HCT116 (cell line): Measurements from ENCODE around the gene LMO2.

Experiments used
- CEBPB ChIP-seq: IDR thresholded peaks from 2 replicates; pipeline ENCODE4 v1.6.1; 2012; ENCODE audit warnings: low read depth
- POLR2A ChIP-seq: IDR thresholded peaks from 2 replicates; pipeline ENCODE4 v1.7.0; 2011; ENCODE audit warnings: borderline replicate concordance; ENCODE audit not compliant: insufficient read depth, insufficient read length; ENCODE audit errors: extremely low read depth
- POLR2AphosphoS5 ChIP-seq: IDR thresholded peaks from 2 replicates; pipeline ENCODE4 v1.6.1; 2011; ENCODE audit warnings: mild to moderate bottlenecking, low read depth, low read length, moderate library complexity
- RAD21 ChIP-seq: IDR thresholded peaks from 2 replicates; pipeline ENCODE4 v1.6.1; 2012; ENCODE audit warnings: low read depth, mild to moderate bottlenecking
- TCF7L2 ChIP-seq: IDR thresholded peaks from 2 replicates; pipeline ENCODE4 v1.7.0; 2011; ENCODE audit warnings: borderline replicate concordance, inconsistent platforms; ENCODE audit not compliant: insufficient read depth, insufficient read length; ENCODE audit errors: extremely low read depth
- YY1 ChIP-seq: IDR thresholded peaks from 2 replicates; pipeline ENCODE4 v1.6.1; 2011; ENCODE audit warnings: low read length, low read depth, moderate library complexity, mild to moderate bottlenecking; ENCODE audit not compliant: insufficient replicate concordance; ENCODE audit errors: extremely low read depth
- TF ChIP-seq, protein P1 (sequence below), 3 experiments: fragments of 200-600 bp in 1 of 3; sonication (generic) in 1 of 3; IDR thresholded peaks in 2 of 3; conservative IDR thresholded peaks in 1 of 3; 2 replicates each; pipeline ENCODE4 v1.5.1; 2012 to 2017; ENCODE audit warnings: low read depth in 2 of 3, low read length in 2 of 3, antibody characterized with exemption in 1 of 3, borderline replicate concordance in 1 of 3, control low read depth in 1 of 3, mild to moderate bottlenecking in 1 of 3, mixed read lengths in 1 of 3, mixed run types in 1 of 3, moderate library complexity in 1 of 3; ENCODE audit not compliant: insufficient read depth in 1 of 3
- TF ChIP-seq, protein P2 (sequence below): IDR thresholded peaks from 2 replicates; pipeline ENCODE4 v1.6.1; 2012

- TF ChIP-seq, protein P1, sequence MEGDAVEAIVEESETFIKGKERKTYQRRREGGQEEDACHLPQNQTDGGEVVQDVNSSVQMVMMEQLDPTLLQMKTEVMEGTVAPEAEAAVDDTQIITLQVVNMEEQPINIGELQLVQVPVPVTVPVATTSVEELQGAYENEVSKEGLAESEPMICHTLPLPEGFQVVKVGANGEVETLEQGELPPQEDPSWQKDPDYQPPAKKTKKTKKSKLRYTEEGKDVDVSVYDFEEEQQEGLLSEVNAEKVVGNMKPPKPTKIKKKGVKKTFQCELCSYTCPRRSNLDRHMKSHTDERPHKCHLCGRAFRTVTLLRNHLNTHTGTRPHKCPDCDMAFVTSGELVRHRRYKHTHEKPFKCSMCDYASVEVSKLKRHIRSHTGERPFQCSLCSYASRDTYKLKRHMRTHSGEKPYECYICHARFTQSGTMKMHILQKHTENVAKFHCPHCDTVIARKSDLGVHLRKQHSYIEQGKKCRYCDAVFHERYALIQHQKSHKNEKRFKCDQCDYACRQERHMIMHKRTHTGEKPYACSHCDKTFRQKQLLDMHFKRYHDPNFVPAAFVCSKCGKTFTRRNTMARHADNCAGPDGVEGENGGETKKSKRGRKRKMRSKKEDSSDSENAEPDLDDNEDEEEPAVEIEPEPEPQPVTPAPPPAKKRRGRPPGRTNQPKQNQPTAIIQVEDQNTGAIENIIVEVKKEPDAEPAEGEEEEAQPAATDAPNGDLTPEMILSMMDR (IDR thresholded peaks at IDR 0.05 in 2 of 3, conservative IDR thresholded peaks at IDR 0.05 in 1 of 3; ENCODE audit: borderline replicate concordance in 1 of 3, insufficient read depth in 1 of 3, low read depth in 2 of 3, low read length in 2 of 3) = no peak
- TF ChIP-seq CEBPB = no peak
- TF ChIP-seq POLR2A = no peak
- TF ChIP-seq RAD21 = no peak
- no peak for TF ChIP-seq POLR2AphosphoS5
- TF ChIP-seq, protein P2, sequence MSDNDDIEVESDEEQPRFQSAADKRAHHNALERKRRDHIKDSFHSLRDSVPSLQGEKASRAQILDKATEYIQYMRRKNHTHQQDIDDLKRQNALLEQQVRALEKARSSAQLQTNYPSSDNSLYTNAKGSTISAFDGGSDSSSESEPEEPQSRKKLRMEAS = no peak
- no peak for TF ChIP-seq TCF7L2
- no peak for TF ChIP-seq YY1
Observed at GRCh38 chr11:33864479-33864878, 27.4 kb downstream of the LMO2 start.
